ENCODE results near the gene MBIP.

MBIP gene

GRCh38 chr14:36325853-36326252 lies 5.4 kb upstream of the MBIP start:
- H3K27ac ChIP-seq: no peak overlapping the region
- no peak for DNase-seq (ENCODE audit: low spot score)
- no peak overlapping the region for H3K4me3 ChIP-seq
- no peak for TF ChIP-seq CTCF (IDR thresholded peaks at IDR 0.05)

GRCh38 chr14:36324897-36325296 lies 4.5 kb upstream of the MBIP start:
- no peak overlapping the region for H3K27ac ChIP-seq
- TF ChIP-seq CTCF (IDR thresholded peaks at IDR 0.05): no peak
- no peak for DNase-seq (ENCODE audit: low spot score)
- no peak overlapping the region for H3K4me3 ChIP-seq

GRCh38 chr14:36320897-36321381 lies 502 bp upstream of the MBIP start:
- no peak for TF ChIP-seq CTCF (IDR thresholded peaks at IDR 0.05)
- Histone ChIP-seq H3K27ac (peak overlapping the region in 1 of 2 donors; percentile 79), H3K4me3 (peak overlapping the region; percentile 88)
- DNase-seq (ENCODE audit: low spot score): no peak

- no peak for TF ChIP-seq CTCF (IDR thresholded peaks at IDR 0.05)
- no peak for DNase-seq (ENCODE audit: low spot score)
- peak overlapping the region; percentile 88 for H3K4me3 ChIP-seq
- H3K27ac ChIP-seq: peak overlapping the region; percentile 79 to 84
Observed at GRCh38 chr14:36319899-36320199, 588 bp downstream of the MBIP start.

- DNase-seq (ENCODE audit: low spot score): no peak
- Histone ChIP-seq H3K27ac (no peak overlapping the region), H3K4me3 (no peak overlapping the region)
- no peak for TF ChIP-seq CTCF (IDR thresholded peaks at IDR 0.05)
Observed at GRCh38 chr14:36317650-36318049, 2.8 kb downstream of the MBIP start.

GRCh38 chr14:36316131-36316530 lies 4.3 kb downstream of the MBIP start:
- TF ChIP-seq CTCF (IDR thresholded peaks at IDR 0.05): no peak
- H3K4me3 ChIP-seq: no peak overlapping the region
- no peak overlapping the region for H3K27ac ChIP-seq
- DNase-seq (ENCODE audit: low spot score): no peak

- H3K27ac ChIP-seq: no peak overlapping the region
- no peak for TF ChIP-seq CTCF (IDR thresholded peaks at IDR 0.05)
- no peak for DNase-seq (ENCODE audit: low spot score)
- H3K4me3 ChIP-seq: no peak overlapping the region
Observed at GRCh38 chr14:36315159-36315853, 5.1 kb downstream of the MBIP start.
